Astrocyte (in vitro differentiated cells and primary cell): ENCODE measurements around the gene SOX9. TPM values are rescaled to one million over a fixed set of nuclear protein-coding genes. Genes with fewer than 3 reads are reported as not detected.

Experiments used
- DNase-seq: peaks from one replicate; pipeline ENCODE4 v3.0.0-alpha.2; 2010; ENCODE audit warnings: low read depth
- FAIRE-seq: peaks from 2 replicates; lab custom pipeline; 2011; peaks lifted over from hg19 to GRCh38; lab: Jason Lieb, UNC
- H2AFZ ChIP-seq: 2 replicates; pipeline ENCODE4 v1.6.0; 2012; ENCODE audit warnings: low read depth, low read length, inconsistent platforms
- H3K27ac ChIP-seq: 2 replicates; pipeline ENCODE4 v1.5.1; 2011; ENCODE audit warnings: low read depth, low read length, inconsistent platforms
- H3K27me3 ChIP-seq: 2 replicates; pipeline ENCODE4 v1.6.0; 2011; ENCODE audit warnings: low read length, inconsistent platforms; ENCODE audit not compliant: insufficient read depth
- H3K36me3 ChIP-seq: 2 replicates; pipeline ENCODE4 v1.5.1; 2011; ENCODE audit warnings: low read length, inconsistent platforms; ENCODE audit not compliant: insufficient read depth
- H3K4me1 ChIP-seq: 2 replicates; pipeline ENCODE4 v1.5.1; 2011; ENCODE audit warnings: low read length, inconsistent platforms; ENCODE audit not compliant: insufficient read depth
- H3K4me2 ChIP-seq: 2 replicates; pipeline ENCODE4 v1.6.0; 2012; ENCODE audit warnings: low read length, inconsistent platforms
- H3K4me3 ChIP-seq: 2 replicates; pipeline ENCODE4 v1.5.1; 2011; ENCODE audit warnings: low read depth, mild to moderate bottlenecking, low read length, inconsistent platforms; ENCODE audit not compliant: insufficient read depth
- H3K79me2 ChIP-seq: 2 replicates; pipeline ENCODE4 v1.6.0; 2012; ENCODE audit warnings: mild to moderate bottlenecking, low read length, inconsistent platforms; ENCODE audit not compliant: insufficient read depth
- H3K9ac ChIP-seq: 2 replicates; pipeline ENCODE4 v1.6.0; 2012; ENCODE audit warnings: mild to moderate bottlenecking, low read length, inconsistent platforms
- H3K9me3 ChIP-seq: 2 replicates; pipeline ENCODE4 v1.5.1; 2012; ENCODE audit warnings: low read depth, mild to moderate bottlenecking, low read length, inconsistent platforms; ENCODE audit not compliant: insufficient read depth
- H4K20me1 ChIP-seq: 2 replicates; pipeline ENCODE4 v1.6.0; 2012; ENCODE audit warnings: low read length, inconsistent platforms; ENCODE audit not compliant: insufficient read depth
- H3K27ac Mint-ChIP-seq: one replicate; pipeline ENCODE4 v1.8.0; 2021; ENCODE audit warnings: mild to moderate bottlenecking, mixed read lengths; ENCODE audit not compliant: unreplicated experiment
- H3K27me3 Mint-ChIP-seq: one replicate; pipeline ENCODE4 v1.8.0; 2021; ENCODE audit warnings: low read depth, mixed read lengths; ENCODE audit not compliant: unreplicated experiment
- H3K36me3 Mint-ChIP-seq: one replicate; pipeline ENCODE4 v1.8.0; 2021; ENCODE audit warnings: low read depth, mixed read lengths; ENCODE audit not compliant: unreplicated experiment
- H3K4me1 Mint-ChIP-seq: one replicate; pipeline ENCODE4 v1.8.0; 2021; ENCODE audit warnings: low read depth, mixed read lengths; ENCODE audit not compliant: unreplicated experiment
- H3K4me3 Mint-ChIP-seq: one replicate; pipeline ENCODE4 v1.8.0; 2021; ENCODE audit warnings: mild to moderate bottlenecking, moderate library complexity, mixed read lengths; ENCODE audit not compliant: unreplicated experiment
- H3K9me3 Mint-ChIP-seq: one replicate; pipeline ENCODE4 v1.8.0; 2021; ENCODE audit warnings: mild to moderate bottlenecking, mixed read lengths; ENCODE audit not compliant: unreplicated experiment
- CTCF ChIP-seq: IDR thresholded peaks from 2 replicates; pipeline ENCODE4 v1.5.1; 2011; ENCODE audit warnings: low read depth, mild to moderate bottlenecking, inconsistent platforms, low read length, moderate library complexity; ENCODE audit not compliant: insufficient read depth
- EZH2 ChIP-seq: IDR thresholded peaks from 2 replicates; pipeline ENCODE4 v1.6.1; 2012; ENCODE audit warnings: mild to moderate bottlenecking, low read length, inconsistent platforms; ENCODE audit not compliant: insufficient read depth
- total RNA-seq: library from RNA; stranded (reverse); gene quantifications from 2 replicates; pipeline ENCODE4 v1.2.1, GENCODE V29; 2021

Gene SOX9
- total RNA-seq, 1 donor from 2014 or later, result 37.7 TPM

GRCh38 chr17:72145562-72145961 lies 24.7 kb downstream of the SOX9 start:
- no peaks in the 10 kb centered on the region for H3K4me1 ChIP-seq
- no peak for TF ChIP-seq CTCF
- no peak for TF ChIP-seq EZH2
- H3K9ac ChIP-seq, result no peak overlapping the region
- Mint-ChIP-seq H3K27me3 (peaks cover 22% of the 10 kb centered on the region), H3K4me1 (no peaks in the 10 kb centered on the region), H3K9me3 (peaks cover 5% of the 10 kb centered on the region), H3K27ac (no peak overlapping the region), H3K4me3 (no peak overlapping the region), H3K36me3 (no peaks in the 10 kb centered on the region)
- no peak for DNase-seq
- H3K9me3 ChIP-seq, result no peaks in the 10 kb centered on the region
- peaks cover 3% of the 10 kb centered on the region for H3K27me3 ChIP-seq
- FAIRE-seq, result no peak
- no peaks in the 10 kb centered on the region for H4K20me1 ChIP-seq
- no peaks in the 10 kb centered on the region for H3K36me3 ChIP-seq
- H3K4me2 ChIP-seq, result no peak overlapping the region
- H3K4me3 ChIP-seq, result no peak overlapping the region
- H3K79me2 ChIP-seq, result no peaks in the 10 kb centered on the region
- H3K27ac ChIP-seq, result no peak overlapping the region
- H2AFZ ChIP-seq, result no peak overlapping the region

DNA sequence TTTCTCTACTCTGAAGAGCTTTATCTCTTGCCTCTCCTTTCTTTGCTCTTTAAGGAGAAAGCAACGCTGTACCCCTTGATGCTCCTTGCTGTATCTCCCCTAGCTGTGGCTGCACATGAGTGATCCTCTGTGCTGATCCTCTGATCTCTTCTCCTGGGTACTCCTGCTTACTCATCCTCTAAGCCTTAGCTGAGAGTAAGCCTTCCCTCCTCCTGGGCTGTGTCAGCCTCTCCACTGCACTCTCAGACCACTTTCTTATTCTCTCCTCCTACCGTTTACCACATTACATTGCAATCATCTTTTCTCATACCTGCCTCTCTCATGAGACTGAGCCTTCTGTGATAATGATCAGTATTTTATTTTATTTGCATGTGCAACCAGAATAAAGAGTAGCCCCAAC lies 25.1 kb downstream of the SOX9 start:
- TF ChIP-seq CTCF (no peak), EZH2 (no peak)
- Mint-ChIP-seq H3K27ac (no peak overlapping the region), H3K4me1 (no peaks in the 10 kb centered on the region), H3K27me3 (peaks cover 23% of the 10 kb centered on the region), H3K4me3 (no peak overlapping the region), H3K9me3 (peaks cover 5% of the 10 kb centered on the region), H3K36me3 (no peaks in the 10 kb centered on the region)
- no peak overlapping the region for H3K4me2 ChIP-seq
- H3K9me3 ChIP-seq, result no peaks in the 10 kb centered on the region
- H3K27ac ChIP-seq, result no peak overlapping the region
- DNase-seq (peak; percentile 50), FAIRE-seq (no peak)
- no peaks in the 10 kb centered on the region for H3K79me2 ChIP-seq
- H3K36me3 ChIP-seq, result no peaks in the 10 kb centered on the region
- H3K4me3 ChIP-seq, result no peak overlapping the region
- no peak overlapping the region for H2AFZ ChIP-seq
- no peak overlapping the region for H3K9ac ChIP-seq
- H3K27me3 ChIP-seq, result peaks cover 3% of the 10 kb centered on the region
- H3K4me1 ChIP-seq, result no peaks in the 10 kb centered on the region
- no peaks in the 10 kb centered on the region for H4K20me1 ChIP-seq

GRCh38 chr17:72146371-72146770 lies 25.6 kb downstream of the SOX9 start:
- Histone ChIP-seq H3K79me2 (no peaks in the 10 kb centered on the region), H4K20me1 (no peaks in the 10 kb centered on the region)

More at GRCh38 chr17:72146371-72146770, 25.6 kb downstream of the SOX9 start:
- Mint-ChIP-seq H3K27me3 (peaks cover 23% of the 10 kb centered on the region), H3K36me3 (no peaks in the 10 kb centered on the region), H3K4me3 (no peak overlapping the region), H3K27ac (peak overlapping the region; percentile 35), H3K4me1 (peaks cover 3% of the 10 kb centered on the region), H3K9me3 (peaks cover 5% of the 10 kb centered on the region)
- TF ChIP-seq CTCF (no peak), EZH2 (no peak)
- Histone ChIP-seq H3K4me2 (no peak overlapping the region), H2AFZ (no peak overlapping the region), H3K36me3 (no peaks in the 10 kb centered on the region), H3K9me3 (no peaks in the 10 kb centered on the region), H3K27ac (no peak overlapping the region), H3K4me1 (peaks cover 4% of the 10 kb centered on the region), H3K27me3 (peaks cover 3% of the 10 kb centered on the region), H3K9ac (no peak overlapping the region), H3K4me3 (no peak overlapping the region)
- no peak for DNase-seq
- FAIRE-seq, result no peak
